Osteocyte (in vitro differentiated cells): ENCODE data around the gene CDK2. TPM values are rescaled to one million over a fixed set of nuclear protein-coding genes. Genes with fewer than 3 reads are reported as not detected.

Experiments used
- DNase-seq: peaks from one replicate; pipeline ENCODE4 v3.0.0; 2021; ENCODE audit warnings: mixed read lengths; ENCODE audit not compliant: unreplicated experiment; ENCODE audit errors: extremely low spot score
- H3K27ac Mint-ChIP-seq: one replicate; pipeline ENCODE4 v1.8.0; 2021; ENCODE audit warnings: mild to moderate bottlenecking, mixed read lengths; ENCODE audit not compliant: unreplicated experiment
- H3K27me3 Mint-ChIP-seq: one replicate; pipeline ENCODE4 v1.8.0; 2021; ENCODE audit warnings: mixed read lengths; ENCODE audit not compliant: unreplicated experiment
- H3K36me3 Mint-ChIP-seq: one replicate; pipeline ENCODE4 v1.8.0; 2021; ENCODE audit warnings: mixed read lengths; ENCODE audit not compliant: unreplicated experiment
- H3K4me1 Mint-ChIP-seq: one replicate; pipeline ENCODE4 v1.8.0; 2021; ENCODE audit warnings: mixed read lengths; ENCODE audit not compliant: unreplicated experiment
- H3K4me3 Mint-ChIP-seq: one replicate; pipeline ENCODE4 v1.8.0; 2021; ENCODE audit warnings: mild to moderate bottlenecking, moderate library complexity, mixed read lengths; ENCODE audit not compliant: unreplicated experiment
- H3K9me3 Mint-ChIP-seq: one replicate; pipeline ENCODE4 v1.8.0; 2021; ENCODE audit warnings: mixed read lengths; ENCODE audit not compliant: unreplicated experiment
- CTCF ChIP-seq: fragments of 200-600 bp; sonication (generic); IDR thresholded peaks from 2 replicates; pipeline ENCODE4 v1.5.0; 2021; ENCODE audit warnings: antibody characterized with exemption, mild to moderate bottlenecking, moderate library complexity
- total RNA-seq: library from RNA; stranded (reverse); gene quantifications from 2 replicates; pipeline ENCODE4 v1.2.1, GENCODE V29; 2021

CDK2 gene
- total RNA-seq, 1 donor from 2014 or later = 29.6 TPM

GRCh38 chr12:56007564-56008559 lies 41.2 kb downstream of the CDK2 start:
- peaks cover 8% of the 10 kb centered on the region for H3K36me3 Mint-ChIP-seq
- H3K4me3 Mint-ChIP-seq = peak overlapping the region; percentile 80
- H3K9me3 Mint-ChIP-seq = no peaks in the 10 kb centered on the region
- no peak for TF ChIP-seq CTCF
- H3K27ac Mint-ChIP-seq = peak overlapping the region; percentile 82
- peaks cover 15% of the 10 kb centered on the region for H3K4me1 Mint-ChIP-seq
- DNase-seq = peak; percentile 88
- no peaks in the 10 kb centered on the region for H3K27me3 Mint-ChIP-seq

- Mint-ChIP-seq H3K4me1 (peaks cover 15% of the 10 kb centered on the region), H3K27ac (no peak overlapping the region), H3K9me3 (no peaks in the 10 kb centered on the region), H3K4me3 (no peak overlapping the region), H3K36me3 (no peaks in the 10 kb centered on the region), H3K27me3 (no peaks in the 10 kb centered on the region)
- no peak for TF ChIP-seq CTCF
- no peak for DNase-seq
Measured at GRCh38 chr12:56010111-56010570, 43.5 kb downstream of the CDK2 start.

- DNase-seq = no peak
- Mint-ChIP-seq H3K36me3 (no peaks in the 10 kb centered on the region), H3K27me3 (no peaks in the 10 kb centered on the region), H3K4me1 (peaks cover 18% of the 10 kb centered on the region), H3K4me3 (no peak overlapping the region), H3K27ac (no peak overlapping the region), H3K9me3 (no peaks in the 10 kb centered on the region)
- no peak for TF ChIP-seq CTCF
Measured at GRCh38 chr12:56011509-56012090, 45.0 kb downstream of the CDK2 start.

GRCh38 chr12:56013482-56013881 lies 46.9 kb downstream of the CDK2 start:
- no peaks in the 10 kb centered on the region for H3K9me3 Mint-ChIP-seq
- peaks cover 6% of the 10 kb centered on the region for H3K4me1 Mint-ChIP-seq
- TF ChIP-seq CTCF = no peak
- no peak for DNase-seq
- H3K36me3 Mint-ChIP-seq = no peaks in the 10 kb centered on the region
- H3K27ac Mint-ChIP-seq = no peak overlapping the region
- H3K27me3 Mint-ChIP-seq = no peaks in the 10 kb centered on the region
- H3K4me3 Mint-ChIP-seq = no peak overlapping the region

- Mint-ChIP-seq H3K4me1 (peaks cover 3% of the 10 kb centered on the region), H3K27ac (no peak overlapping the region), H3K36me3 (no peaks in the 10 kb centered on the region), H3K4me3 (no peak overlapping the region), H3K27me3 (no peaks in the 10 kb centered on the region), H3K9me3 (no peaks in the 10 kb centered on the region)
- no peak for TF ChIP-seq CTCF
- no peak for DNase-seq
Measured at GRCh38 chr12:56014205-56014604, 47.6 kb downstream of the CDK2 start.
